ENCODE results near the gene GPR63.

GPR63 gene

GRCh38 chr6:96841345-96841744 lies 4.1 kb upstream of the GPR63 start:
- Histone ChIP-seq H2BK120ac (ENCODE audit: low read depth, low read length) (no peak overlapping the region), H2AK5ac (ENCODE audit: low read length, severe bottlenecking) (no peak overlapping the region), H3K4me3 (ENCODE audit: insufficient read depth in 1 of 2, low read depth in 1 of 2, low read length in 2 of 2) (no peak overlapping the region), H4K91ac (ENCODE audit: low read length) (no peak overlapping the region), H2AFZ (ENCODE audit: low read depth, low read length) (no peak overlapping the region), H3K4ac (ENCODE audit: low read depth in 1 of 2, low read length in 2 of 2) (no peak overlapping the region), H2BK15ac (ENCODE audit: low read depth, poor library complexity, severe bottlenecking) (no peak overlapping the region), H3K9me3 (ENCODE audit: control insufficient read depth, low read length) (peaks cover 9% of the 10 kb centered on the region), H3K23ac (ENCODE audit: low read length in 2 of 2) (no peak overlapping the region), H3K14ac (ENCODE audit: low read length in 2 of 2) (no peak overlapping the region), H4K8ac (ENCODE audit: low read length) (no peak overlapping the region), H3K79me1 (replicated peaks; ENCODE audit: low read length, poor library complexity, severe bottlenecking) (no peaks in the 10 kb centered on the region), H2BK5ac (ENCODE audit: low read depth, low read length, poor library complexity, severe bottlenecking) (no peak overlapping the region), H3K18ac (ENCODE audit: low read depth in 1 of 2, low read length in 2 of 2) (no peak overlapping the region), H3K4me2 (ENCODE audit: low read length, poor library complexity, severe bottlenecking) (no peak overlapping the region), H3K4me1 (ENCODE audit: control insufficient read depth, insufficient read depth, low read depth, low read length) (peaks cover 3% of the 10 kb centered on the region), H3K27me3 (ENCODE audit: control insufficient read depth in 1 of 2, insufficient read depth in 1 of 2, low read length in 2 of 2) (peaks cover 0 to 28% of the 10 kb centered on the region in 2 experiments), H3K36me3 (ENCODE audit: control insufficient read depth in 1 of 2, insufficient read depth in 2 of 2, low read depth in 1 of 2, low read length in 2 of 2) (no peaks in the 10 kb centered on the region), H2BK12ac (ENCODE audit: low read length in 2 of 2) (no peak overlapping the region), H3K27ac (ENCODE audit: low read length, poor library complexity, severe bottlenecking) (no peak overlapping the region), H3K9ac (ENCODE audit: low read length) (no peak overlapping the region)
- DNase-seq = peak; percentile 38
- WGBS = 81% methylated on average over 1 of the region's 2 CpGs

GRCh38 chr6:96836631-96837080 lies 621 bp downstream of the GPR63 start:
- peaks cover 7% of the 10 kb centered on the region for H3K79me1 ChIP-seq (replicated peaks; ENCODE audit: low read length, poor library complexity, severe bottlenecking)
- peak overlapping the region; percentile 59 for H2AFZ ChIP-seq (ENCODE audit: low read depth, low read length)
- H3K36me3 ChIP-seq (ENCODE audit: control insufficient read depth in 1 of 2, insufficient read depth in 2 of 2, low read depth in 1 of 2, low read length in 2 of 2) = no peaks in the 10 kb centered on the region
- no peaks in the 10 kb centered on the region for H3K9me3 ChIP-seq (ENCODE audit: control insufficient read depth, low read length)
- H3K14ac ChIP-seq (ENCODE audit: low read length in 2 of 2) = peak overlapping the region in 1 of 2 experiments; percentile 53
- peaks cover 0 to 57% of the 10 kb centered on the region in 2 experiments for H3K27me3 ChIP-seq (ENCODE audit: control insufficient read depth in 1 of 2, insufficient read depth in 1 of 2, low read length in 2 of 2)
- H3K4me1 ChIP-seq (ENCODE audit: control insufficient read depth, insufficient read depth, low read depth, low read length) = peaks cover 3% of the 10 kb centered on the region
- no peak overlapping the region for H2BK12ac ChIP-seq (ENCODE audit: low read length in 2 of 2)
- H2BK120ac ChIP-seq (ENCODE audit: low read depth, low read length) = no peak overlapping the region
- no peak overlapping the region for H3K27ac ChIP-seq (ENCODE audit: low read length, poor library complexity, severe bottlenecking)
- 1% methylated on average over 25 of the region's 27 CpGs for WGBS
- peak overlapping the region; percentile 73 for H3K4me2 ChIP-seq (ENCODE audit: low read length, poor library complexity, severe bottlenecking)
- H3K4ac ChIP-seq (ENCODE audit: low read depth in 1 of 2, low read length in 2 of 2) = peak overlapping the region in 1 of 2 experiments; percentile 28
- H4K8ac ChIP-seq (ENCODE audit: low read length) = peak overlapping the region; percentile 19
- H3K23ac ChIP-seq (ENCODE audit: low read length in 2 of 2) = peak overlapping the region in 1 of 2 experiments; percentile 47
- peak; percentile 39 for DNase-seq
- H3K9ac ChIP-seq (ENCODE audit: low read length) = peak overlapping the region; percentile 68
- peak overlapping the region; percentile 83 to 84 for H3K4me3 ChIP-seq (ENCODE audit: insufficient read depth in 1 of 2, low read depth in 1 of 2, low read length in 2 of 2)
- no peak overlapping the region for H4K91ac ChIP-seq (ENCODE audit: low read length)
- H2BK5ac ChIP-seq (ENCODE audit: low read depth, low read length, poor library complexity, severe bottlenecking) = no peak overlapping the region
- peak overlapping the region; percentile 68 to 84 for H3K18ac ChIP-seq (ENCODE audit: low read depth in 1 of 2, low read length in 2 of 2)
- H2BK15ac ChIP-seq (ENCODE audit: low read depth, poor library complexity, severe bottlenecking) = peak overlapping the region; percentile 93
- H2AK5ac ChIP-seq (ENCODE audit: low read length, severe bottlenecking) = no peak overlapping the region

- Histone ChIP-seq H3K23ac (ENCODE audit: low read length in 2 of 2) (no peak overlapping the region), H3K27ac (ENCODE audit: low read length, poor library complexity, severe bottlenecking) (no peak overlapping the region), H4K91ac (ENCODE audit: low read length) (no peak overlapping the region), H3K4me3 (ENCODE audit: insufficient read depth in 1 of 2, low read depth in 1 of 2, low read length in 2 of 2) (no peak overlapping the region), H2AK5ac (ENCODE audit: low read length, severe bottlenecking) (no peak overlapping the region), H3K14ac (ENCODE audit: low read length in 2 of 2) (no peak overlapping the region), H3K4me2 (ENCODE audit: low read length, poor library complexity, severe bottlenecking) (no peak overlapping the region), H2BK5ac (ENCODE audit: low read depth, low read length, poor library complexity, severe bottlenecking) (no peak overlapping the region), H3K18ac (ENCODE audit: low read depth in 1 of 2, low read length in 2 of 2) (no peak overlapping the region), H4K8ac (ENCODE audit: low read length) (no peak overlapping the region), H3K27me3 (ENCODE audit: control insufficient read depth in 1 of 2, insufficient read depth in 1 of 2, low read length in 2 of 2) (peaks cover 0 to 47% of the 10 kb centered on the region in 2 experiments), H2AFZ (ENCODE audit: low read depth, low read length) (no peak overlapping the region), H3K4me1 (ENCODE audit: control insufficient read depth, insufficient read depth, low read depth, low read length) (peaks cover 3% of the 10 kb centered on the region), H3K36me3 (ENCODE audit: control insufficient read depth in 1 of 2, insufficient read depth in 2 of 2, low read depth in 1 of 2, low read length in 2 of 2) (no peaks in the 10 kb centered on the region), H2BK12ac (ENCODE audit: low read length in 2 of 2) (no peak overlapping the region), H3K9ac (ENCODE audit: low read length) (no peak overlapping the region), H2BK15ac (ENCODE audit: low read depth, poor library complexity, severe bottlenecking) (no peak overlapping the region), H2BK120ac (ENCODE audit: low read depth, low read length) (no peak overlapping the region), H3K4ac (ENCODE audit: low read depth in 1 of 2, low read length in 2 of 2) (no peak overlapping the region), H3K9me3 (ENCODE audit: control insufficient read depth, low read length) (no peaks in the 10 kb centered on the region), H3K79me1 (replicated peaks; ENCODE audit: low read length, poor library complexity, severe bottlenecking) (peaks cover 13% of the 10 kb centered on the region)
- no peak for DNase-seq
- WGBS = 93% methylated on average over 2 of the region's 2 CpGs
Observed at GRCh38 chr6:96834070-96834469, 3.2 kb downstream of the GPR63 start.

- Histone ChIP-seq H3K4me2 (ENCODE audit: low read length, poor library complexity, severe bottlenecking) (no peak overlapping the region), H3K9ac (ENCODE audit: low read length) (no peak overlapping the region), H3K36me3 (ENCODE audit: control insufficient read depth in 1 of 2, insufficient read depth in 2 of 2, low read depth in 1 of 2, low read length in 2 of 2) (no peaks in the 10 kb centered on the region), H3K14ac (ENCODE audit: low read length in 2 of 2) (no peak overlapping the region), H3K4me3 (ENCODE audit: insufficient read depth in 1 of 2, low read depth in 1 of 2, low read length in 2 of 2) (no peak overlapping the region), H3K18ac (ENCODE audit: low read depth in 1 of 2, low read length in 2 of 2) (no peak overlapping the region), H2AFZ (ENCODE audit: low read depth, low read length) (no peak overlapping the region), H3K27me3 (ENCODE audit: control insufficient read depth in 1 of 2, insufficient read depth in 1 of 2, low read length in 2 of 2) (peaks cover 0 to 34% of the 10 kb centered on the region in 2 experiments), H2BK5ac (ENCODE audit: low read depth, low read length, poor library complexity, severe bottlenecking) (no peak overlapping the region), H2BK12ac (ENCODE audit: low read length in 2 of 2) (no peak overlapping the region), H2BK120ac (ENCODE audit: low read depth, low read length) (no peak overlapping the region), H3K4ac (ENCODE audit: low read depth in 1 of 2, low read length in 2 of 2) (no peak overlapping the region), H3K4me1 (ENCODE audit: control insufficient read depth, insufficient read depth, low read depth, low read length) (peaks cover 2% of the 10 kb centered on the region), H3K79me1 (replicated peaks; ENCODE audit: low read length, poor library complexity, severe bottlenecking) (peaks cover 14% of the 10 kb centered on the region), H2BK15ac (ENCODE audit: low read depth, poor library complexity, severe bottlenecking) (no peak overlapping the region), H3K23ac (ENCODE audit: low read length in 2 of 2) (no peak overlapping the region), H4K8ac (ENCODE audit: low read length) (no peak overlapping the region), H3K27ac (ENCODE audit: low read length, poor library complexity, severe bottlenecking) (no peak overlapping the region), H2AK5ac (ENCODE audit: low read length, severe bottlenecking) (no peak overlapping the region), H4K91ac (ENCODE audit: low read length) (no peak overlapping the region), H3K9me3 (ENCODE audit: control insufficient read depth, low read length) (no peaks in the 10 kb centered on the region)
- no peak for DNase-seq
- 100% methylated on average over 1 of the region's 2 CpGs for WGBS
Observed at GRCh38 chr6:96832780-96833179, 4.5 kb downstream of the GPR63 start.
